Muscle of leg (tissue), 11 donors: Measurements from ENCODE around the gene SYK. TPM values are rescaled to one million over a fixed set of nuclear protein-coding genes. Genes with fewer than 3 reads are reported as not detected.
"Not testable (repeated sequence)": the region's sequence is repeated elsewhere in the genome, so short reads cannot be mapped to it uniquely, and the experiment has no call there.

Experiments
- DNase-seq: peaks from one replicate; pipeline ENCODE4 v3.0.0; 2013
- H3K27ac ChIP-seq: one replicate; pipeline ENCODE4 v1.5.1; 2013; ENCODE audit warnings: mild to moderate bottlenecking, low read length, control low read depth
- H3K27me3 ChIP-seq: one replicate; pipeline ENCODE4 v1.6.1; 2013; ENCODE audit warnings: low read length; ENCODE audit not compliant: control insufficient read depth, insufficient read depth
- H3K36me3 ChIP-seq: one replicate; pipeline ENCODE4 v1.6.1; 2013; ENCODE audit warnings: low read length; ENCODE audit not compliant: control insufficient read depth, insufficient read depth
- H3K4me1 ChIP-seq: one replicate; pipeline ENCODE4 v1.6.1; 2013; ENCODE audit warnings: low read length; ENCODE audit not compliant: control insufficient read depth, insufficient read depth
- H3K4me3 ChIP-seq: one replicate; pipeline ENCODE4 v1.5.1; 2013; ENCODE audit warnings: low read length, control low read depth
- H3K9me3 ChIP-seq: replicated peaks from 2 replicates; pipeline ENCODE4 v1.6.1; 2013; ENCODE audit warnings: low read depth, low read length; ENCODE audit not compliant: control insufficient read depth
- WGBS: methylation state at CpG from one replicate; pipeline ENCODE4 v1.1.5; 2013; ENCODE audit warnings: missing lambda C conversion rate; ENCODE audit not compliant: insufficient coverage; 5-methylcytosine and 5-hydroxymethylcytosine counted together
- polyA plus RNA-seq, 8 donors: library from polyadenylated mRNA; unstranded; fragments of 120-200 nt; gene quantifications; one replicate each; pipeline versions ENCODE4 v1.2.1 to v1.2.3, GENCODE V29; 2013; ENCODE audit warnings: inconsistent platforms in 1 of 8, low replicate concordance in 1 of 8; ENCODE audit not compliant: insufficient read length in 8 of 8, insufficient read depth in 1 of 8
- total RNA-seq: library from RNA; stranded (reverse); fragments of 120-200 nt; gene quantifications from one replicate; pipeline ENCODE4 v1.2.4, GENCODE V29; 2013

SYK gene
- total and polyA plus RNA-seq, 9 donors, result 2.3 to 5.1 (median 3.4) TPM

GRCh38 chr9:90821236-90821635, 19.6 kb downstream of the SYK start:
- H3K9me3 ChIP-seq, H3K4me1 ChIP-seq, H3K36me3 ChIP-seq, H3K27ac ChIP-seq, DNase-seq, H3K4me3 ChIP-seq, H3K27me3 ChIP-seq: not testable (repeated sequence)
- WGBS, result no CpG with 5 or more reads among the region's 1 CpG

GRCh38 chr9:90821697-90822096, 20.1 kb downstream of the SYK start:
- no CpG with 5 or more reads among the region's 5 CpGs for WGBS
- no peaks in the 10 kb centered on the region for H3K9me3 ChIP-seq
- no peak overlapping the region for H3K27ac ChIP-seq
- no peaks in the 10 kb centered on the region for H3K36me3 ChIP-seq
- H3K27me3 ChIP-seq, result no peaks in the 10 kb centered on the region
- no peak overlapping the region for H3K4me3 ChIP-seq
- H3K4me1 ChIP-seq, result no peaks in the 10 kb centered on the region
- DNase-seq, result no peak

DNA sequence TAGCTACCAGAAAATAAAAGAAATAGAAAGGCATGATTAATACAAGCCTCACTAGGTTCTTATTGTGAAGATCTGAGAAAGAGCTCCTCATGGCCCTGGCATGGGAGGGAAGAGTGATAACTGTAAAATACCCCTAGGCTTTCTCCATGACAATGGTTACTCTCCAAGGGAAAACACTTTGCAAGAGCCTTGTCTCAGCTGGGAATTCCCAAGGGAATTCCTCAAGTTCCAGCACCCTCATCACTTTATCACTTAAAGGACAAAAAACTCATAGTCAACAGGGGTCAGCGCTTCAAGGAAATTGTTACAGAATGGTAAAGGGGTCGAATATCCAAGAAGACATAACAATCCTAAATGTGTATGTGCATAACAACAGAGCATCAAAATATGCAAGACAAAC, 21.2 kb downstream of the SYK start:
- Histone ChIP-seq H3K4me3 (no peak overlapping the region), H3K27ac (no peak overlapping the region), H3K36me3 (no peaks in the 10 kb centered on the region), H3K27me3 (no peaks in the 10 kb centered on the region), H3K4me1 (no peaks in the 10 kb centered on the region), H3K9me3 (no peaks in the 10 kb centered on the region)
- no CpG with 5 or more reads among the region's 2 CpGs for WGBS
- no peak for DNase-seq

- no peaks in the 10 kb centered on the region for H3K36me3 ChIP-seq
- DNase-seq, result no peak
- H3K9me3 ChIP-seq, result no peaks in the 10 kb centered on the region
- H3K27me3 ChIP-seq, result no peaks in the 10 kb centered on the region
- H3K4me3 ChIP-seq, result no peak overlapping the region
- no peak overlapping the region for H3K27ac ChIP-seq
- 75% methylated on average over 1 of the region's 1 CpG for WGBS
- H3K4me1 ChIP-seq, result no peaks in the 10 kb centered on the region
These were observed 24.0 kb downstream of the SYK start for GRCh38 chr9:90825586-90825985.

DNA sequence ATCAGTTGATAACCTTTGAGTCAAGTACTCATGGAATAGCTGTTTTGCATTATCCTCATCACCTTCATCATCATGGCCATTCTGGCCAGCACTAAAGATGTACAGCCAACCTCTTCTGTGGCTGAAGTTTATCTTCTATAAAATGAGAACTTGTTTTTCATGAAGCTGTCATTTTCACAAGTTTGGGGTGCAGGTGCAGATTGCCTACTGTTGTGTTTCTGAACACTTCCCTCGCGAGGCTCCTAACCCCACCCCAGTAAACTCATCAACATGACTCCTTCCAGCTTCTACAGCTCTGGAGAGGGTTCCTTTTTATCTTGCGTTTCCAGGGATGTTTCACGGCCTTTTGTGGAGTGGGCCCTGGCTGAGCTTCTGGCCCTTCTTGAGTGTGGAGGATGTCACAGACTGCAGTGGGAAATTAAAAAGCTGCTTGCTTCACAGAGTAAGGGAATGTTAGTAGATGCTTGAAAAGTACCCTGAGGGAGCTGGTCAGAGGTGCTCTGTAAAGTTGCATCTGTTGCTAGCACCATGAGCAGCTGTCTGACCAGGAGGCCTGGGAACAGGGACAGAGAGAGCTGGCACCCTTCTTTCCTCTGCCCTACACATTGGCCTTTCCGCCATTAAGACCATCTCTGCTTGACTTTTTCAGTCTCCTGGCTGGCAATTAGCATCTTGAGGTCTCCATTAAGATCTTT, 24.9 kb downstream of the SYK start:
- Histone ChIP-seq H3K9me3 (no peaks in the 10 kb centered on the region), H3K36me3 (no peaks in the 10 kb centered on the region), H3K4me3 (no peak overlapping the region), H3K4me1 (no peaks in the 10 kb centered on the region), H3K27me3 (no peaks in the 10 kb centered on the region), H3K27ac (no peak overlapping the region)
- no peak for DNase-seq
- 89% methylated on average over 1 of the region's 5 CpGs for WGBS

GRCh38 chr9:90827181-90827871, 25.7 kb downstream of the SYK start:
- WGBS, result 30% methylated on average over 2 of the region's 8 CpGs
- DNase-seq, result peak; percentile 67
- H3K27me3 ChIP-seq, result no peaks in the 10 kb centered on the region

GRCh38 chr9:90830051-90830450, 28.4 kb downstream of the SYK start:
- WGBS, result 81% methylated on average over 4 of the region's 5 CpGs
- H3K4me3 ChIP-seq, result no peak overlapping the region
- DNase-seq, result no peak
- H3K4me1 ChIP-seq, result no peaks in the 10 kb centered on the region
- H3K9me3 ChIP-seq, result no peaks in the 10 kb centered on the region
- no peak overlapping the region for H3K27ac ChIP-seq
- no peaks in the 10 kb centered on the region for H3K36me3 ChIP-seq
- H3K27me3 ChIP-seq, result no peaks in the 10 kb centered on the region

More at GRCh38 chr9:90827181-90827871, 25.7 kb downstream of the SYK start:
- Histone ChIP-seq H3K9me3 (no peaks in the 10 kb centered on the region), H3K4me3 (no peak overlapping the region), H3K4me1 (no peaks in the 10 kb centered on the region), H3K27ac (no peak overlapping the region), H3K36me3 (no peaks in the 10 kb centered on the region)

- Histone ChIP-seq H3K4me1 (no peaks in the 10 kb centered on the region), H3K27ac (no peak overlapping the region), H3K4me3 (no peak overlapping the region), H3K27me3 (no peaks in the 10 kb centered on the region), H3K36me3 (no peaks in the 10 kb centered on the region), H3K9me3 (no peaks in the 10 kb centered on the region)
- no peak for DNase-seq
- 0% methylated on average over 1 of the region's 3 CpGs for WGBS
These were observed 29.4 kb downstream of the SYK start for GRCh38 chr9:90830977-90831376.

DNA sequence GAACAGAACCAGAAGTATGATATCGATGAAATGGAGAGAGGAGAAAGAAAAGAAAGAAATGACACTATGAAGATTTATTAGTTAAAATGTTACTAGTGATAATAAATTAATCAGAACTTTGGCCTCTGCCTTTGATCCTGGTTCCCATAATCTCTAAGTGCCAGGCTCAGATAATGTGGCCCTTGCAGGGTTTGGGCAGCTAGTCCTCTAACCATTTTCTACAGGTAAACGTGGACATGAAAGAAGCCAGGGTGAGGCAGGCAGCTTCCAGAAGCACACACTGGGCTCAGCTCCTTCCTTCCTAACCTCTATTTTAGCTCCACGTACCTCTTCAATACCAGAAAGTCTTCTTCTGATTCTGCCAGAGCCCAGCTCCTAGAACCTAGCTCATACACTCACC, 30.6 kb downstream of the SYK start:
- no peak overlapping the region for H3K27ac ChIP-seq
- H3K27me3 ChIP-seq, result no peaks in the 10 kb centered on the region
- H3K9me3 ChIP-seq, result no peaks in the 10 kb centered on the region
- no peak for DNase-seq
- no peaks in the 10 kb centered on the region for H3K4me1 ChIP-seq
- H3K4me3 ChIP-seq, result no peak overlapping the region
- WGBS, result 93% methylated on average over 2 of the region's 3 CpGs
- no peaks in the 10 kb centered on the region for H3K36me3 ChIP-seq

- Histone ChIP-seq H3K36me3 (no peaks in the 10 kb centered on the region), H3K27ac (no peak overlapping the region), H3K27me3 (no peaks in the 10 kb centered on the region), H3K4me3 (no peak overlapping the region), H3K4me1 (peaks cover 2% of the 10 kb centered on the region), H3K9me3 (no peaks in the 10 kb centered on the region)
- peak; percentile 59 for DNase-seq
- WGBS, result 40% methylated on average over 6 of the region's 8 CpGs
These were observed 33.4 kb downstream of the SYK start for GRCh38 chr9:90834828-90835595.
